T-helper 2 cell (primary cell): Measurements from ENCODE around the gene OBP2A.
"Not testable (repeated sequence)": the region's sequence is repeated elsewhere in the genome, so short reads cannot be mapped to it uniquely, and the experiment has no call there.

Source experiments
- DNase-seq, 5 experiments: peaks; one replicate each; pipeline versions ENCODE4 v3.0.0 to v3.0.0-alpha.2; 2012 to 2022

Gene OBP2A

GRCh38 chr9:135526730-135527571 is 19.0 kb upstream of the OBP2A start:
- DNase-seq: no peak

DNA sequence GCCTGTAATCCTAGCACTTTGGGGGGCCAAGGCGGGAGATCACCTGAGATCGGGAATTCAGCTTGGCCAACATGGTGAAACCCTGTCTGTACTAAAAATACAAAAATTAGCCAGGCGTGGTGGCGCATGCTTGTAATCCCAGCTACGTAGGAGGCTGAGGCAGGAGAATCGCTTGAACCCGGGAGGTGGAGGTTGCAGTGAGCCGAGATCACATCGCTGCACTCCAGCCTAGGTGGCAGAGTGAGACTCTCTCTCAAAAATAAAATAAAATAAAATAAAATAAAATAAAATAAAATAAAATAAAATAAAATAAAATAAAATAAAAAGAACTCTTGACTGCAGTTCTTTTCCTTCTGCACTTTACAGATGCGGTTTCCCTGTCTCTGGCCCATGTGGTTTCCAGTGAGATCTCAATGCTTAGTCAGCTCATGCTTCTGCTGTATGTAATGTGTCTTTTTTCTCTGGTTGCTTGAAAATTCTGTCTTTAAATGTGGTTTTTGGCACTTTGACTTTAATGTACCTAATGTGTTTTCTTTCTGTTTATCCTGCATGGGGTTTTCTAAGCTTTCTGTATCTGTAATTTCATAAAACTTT is 17.0 kb upstream of the OBP2A start:
- DNase-seq: peak in 1 of 5 experiments; percentile 50

- peak in 1 of 5 experiments; percentile 30 for DNase-seq
These were observed 15.8 kb upstream of the OBP2A start for GRCh38 chr9:135530146-135530545.

DNA sequence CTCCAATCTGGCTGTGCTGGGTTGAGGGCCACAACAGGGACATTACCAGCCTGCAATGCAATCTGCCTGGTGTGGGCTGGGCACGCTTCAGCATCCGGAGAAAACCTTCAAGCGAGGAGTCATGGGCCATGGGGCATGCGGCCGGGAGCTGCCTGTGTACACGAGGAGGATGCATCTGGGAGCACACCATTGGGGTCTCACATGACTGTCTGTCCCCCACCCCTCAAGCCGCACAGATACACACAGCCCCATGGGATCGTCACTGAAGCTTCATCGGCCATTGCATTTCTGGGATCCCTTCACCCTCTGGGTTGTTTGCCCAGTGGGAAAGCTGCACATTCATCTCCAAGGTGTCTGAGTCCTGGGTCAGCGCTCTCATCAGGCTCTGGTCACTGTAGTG is 14.8 kb upstream of the OBP2A start:
- no peak for DNase-seq

GRCh38 chr9:135533113-135533512 is 12.8 kb upstream of the OBP2A start:
- no peak for DNase-seq

- DNase-seq: no peak
These were observed 12.3 kb upstream of the OBP2A start for GRCh38 chr9:135533674-135534073.

- not testable (repeated sequence) for DNase-seq
These were observed 11.7 kb upstream of the OBP2A start for GRCh38 chr9:135534192-135534711.

DNA sequence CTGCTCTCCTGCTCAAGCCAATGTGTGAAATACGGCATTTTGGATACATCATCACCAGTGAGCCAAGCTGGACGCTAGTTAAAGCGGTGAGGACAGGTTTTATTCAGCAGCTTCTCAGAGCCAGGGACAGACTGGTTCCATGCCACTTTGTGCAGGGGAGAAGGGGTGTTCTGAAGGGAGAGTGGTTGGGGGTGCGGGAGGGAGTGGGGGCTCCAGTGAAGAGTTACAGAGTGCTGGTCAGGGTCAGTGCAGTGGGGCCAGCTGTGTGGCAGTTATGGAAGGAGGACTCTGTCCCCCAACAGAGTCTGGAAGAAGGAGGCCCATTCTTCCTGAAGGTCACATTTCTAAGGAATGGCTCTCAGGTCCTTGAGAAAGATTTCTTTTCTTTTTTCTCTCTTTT is 11.1 kb upstream of the OBP2A start:
- DNase-seq: not testable (repeated sequence)

DNA sequence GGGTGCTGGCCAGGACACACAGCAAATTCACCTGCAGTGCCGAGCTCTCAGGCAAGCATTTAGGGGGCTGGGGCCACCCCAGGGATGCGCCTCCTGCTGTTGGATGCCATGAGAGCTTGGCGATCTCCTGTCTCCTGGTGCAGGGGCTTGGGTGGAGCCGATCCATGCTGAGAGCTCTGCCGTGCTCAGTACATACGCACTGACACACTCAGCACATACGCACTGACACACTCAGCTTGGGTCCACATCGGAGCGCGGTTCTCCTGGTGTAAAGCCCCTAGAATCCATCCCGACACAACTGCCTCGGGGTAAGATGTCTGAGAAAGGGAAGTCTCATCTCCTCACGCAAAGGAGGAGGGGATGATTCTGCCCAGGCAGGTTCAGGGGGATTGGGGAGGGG is 10.3 kb upstream of the OBP2A start:
- not testable (repeated sequence) for DNase-seq

GRCh38 chr9:135536216-135536615 is 9.7 kb upstream of the OBP2A start:
- DNase-seq: peak in 1 of 5 experiments; percentile 24

- DNase-seq: not testable (repeated sequence)
These were observed 2.5 kb upstream of the OBP2A start for GRCh38 chr9:135543262-135543894.

- no peak for DNase-seq
These were observed 818 bp upstream of the OBP2A start for GRCh38 chr9:135544981-135545635.

DNA sequence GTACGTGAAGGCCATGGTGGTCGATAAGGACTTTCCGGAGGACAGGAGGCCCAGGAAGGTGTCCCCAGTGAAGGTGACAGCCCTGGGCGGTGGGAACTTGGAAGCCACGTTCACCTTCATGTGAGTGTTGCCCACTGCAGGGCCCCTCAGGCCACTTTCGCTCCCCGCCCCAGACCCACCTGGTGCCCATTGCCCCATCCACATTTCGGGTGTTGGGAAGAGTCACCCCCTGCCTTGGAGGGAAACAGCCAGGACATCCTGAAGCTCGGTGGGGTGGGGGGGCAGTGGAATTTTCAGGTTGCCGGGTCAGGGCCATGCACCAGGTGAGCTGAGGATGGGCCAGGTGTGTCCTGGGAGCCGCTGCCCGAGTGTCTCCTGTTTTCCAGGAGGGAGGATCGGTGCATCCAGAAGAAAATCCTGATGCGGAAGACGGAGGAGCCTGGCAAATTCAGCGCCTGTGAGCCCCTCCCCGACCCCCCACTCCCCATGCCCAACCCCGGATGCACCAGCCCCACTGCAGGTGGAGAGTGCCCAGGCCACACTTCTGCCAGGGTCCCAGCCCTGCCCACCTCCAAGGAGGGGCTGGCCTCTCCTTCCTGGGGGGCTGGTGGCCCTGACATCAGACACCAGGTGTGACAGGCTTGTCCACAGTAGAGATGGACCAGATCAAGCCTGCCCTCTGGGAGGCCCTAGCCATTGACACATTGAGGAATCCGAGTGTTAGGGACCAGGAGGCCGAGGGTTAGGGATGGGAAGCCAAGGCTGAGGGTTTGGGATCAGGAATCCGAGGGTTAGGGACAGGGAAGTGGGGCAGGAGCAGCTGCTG is 1.1 kb downstream of the OBP2A start:
- DNase-seq: not testable (repeated sequence)

DNA sequence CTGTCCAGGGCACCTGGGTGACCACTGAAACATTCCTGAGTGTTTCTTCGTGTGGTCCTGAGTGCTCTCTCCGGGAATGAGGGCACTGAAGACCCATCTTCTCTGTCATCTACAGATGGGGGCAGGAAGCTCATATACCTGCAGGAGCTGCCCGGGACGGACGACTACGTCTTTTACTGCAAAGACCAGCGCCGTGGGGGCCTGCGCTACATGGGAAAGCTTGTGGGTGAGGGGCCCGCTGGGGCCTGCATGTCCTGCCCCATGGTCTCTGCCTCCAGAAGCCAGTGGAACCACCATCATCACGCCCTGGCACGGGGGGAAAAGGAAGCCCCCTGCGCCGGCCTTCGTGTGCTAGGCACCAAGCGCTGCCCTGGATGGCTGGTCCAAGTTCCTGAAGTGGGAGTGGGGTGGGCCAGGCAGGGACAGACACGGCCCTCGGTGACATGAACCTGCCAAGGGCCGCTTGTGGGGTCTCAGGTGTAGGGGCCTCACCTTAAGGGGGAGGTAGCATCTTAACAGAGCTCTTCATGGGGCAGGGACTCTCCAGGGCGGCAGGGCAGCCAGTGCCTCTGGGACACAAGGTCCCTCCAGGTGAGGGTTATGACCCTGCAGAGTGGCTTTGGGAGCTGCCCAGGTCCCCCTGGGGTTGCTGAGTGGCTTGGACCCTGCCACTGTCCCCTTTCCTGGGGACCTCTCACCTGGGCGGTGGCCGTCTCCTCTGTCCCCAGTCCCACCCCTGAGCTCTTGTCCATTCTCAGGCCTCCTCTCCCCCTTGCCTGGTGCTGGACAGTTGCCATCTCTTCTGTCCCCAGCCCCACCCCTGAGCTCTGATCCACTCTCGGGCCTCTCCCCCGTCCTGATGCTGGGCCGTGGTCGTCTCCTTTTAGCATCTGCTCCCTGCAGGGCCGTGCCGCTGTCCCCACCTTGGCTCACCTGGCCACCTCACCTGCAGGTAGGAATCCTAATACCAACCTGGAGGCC is 2.1 kb downstream of the OBP2A start:
- DNase-seq: no peak

- not testable (repeated sequence) for DNase-seq
These were observed 3.8 kb downstream of the OBP2A start for GRCh38 chr9:135549478-135550343.

DNA sequence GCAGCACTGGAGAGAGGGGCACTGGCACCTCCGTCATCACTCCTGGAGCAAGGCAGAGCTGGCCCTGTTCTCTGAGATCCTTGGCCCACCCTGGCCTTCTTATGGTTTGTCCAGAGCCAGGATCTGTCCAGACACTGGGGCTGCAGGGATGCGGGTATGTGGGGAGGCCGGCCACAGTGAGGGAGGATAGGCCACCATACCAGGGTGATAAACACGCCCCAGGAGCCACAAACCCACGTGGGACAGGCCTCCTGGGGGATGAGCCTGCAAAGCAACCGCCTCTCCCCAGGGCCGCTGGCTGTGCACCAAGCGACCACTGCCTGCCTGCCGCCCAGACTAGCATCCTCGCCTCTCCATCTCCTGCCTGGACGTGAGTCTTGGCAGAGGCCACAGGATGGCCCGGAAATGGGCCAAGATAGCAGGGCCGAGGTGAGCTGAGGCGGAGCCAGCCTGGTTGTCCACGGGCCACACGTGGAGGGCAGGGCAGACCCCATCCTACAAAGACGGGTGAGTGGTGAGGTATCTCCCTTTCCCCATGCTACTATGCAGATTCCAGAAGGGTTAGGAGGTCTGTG is 4.5 kb downstream of the OBP2A start:
- no peak for DNase-seq

DNA sequence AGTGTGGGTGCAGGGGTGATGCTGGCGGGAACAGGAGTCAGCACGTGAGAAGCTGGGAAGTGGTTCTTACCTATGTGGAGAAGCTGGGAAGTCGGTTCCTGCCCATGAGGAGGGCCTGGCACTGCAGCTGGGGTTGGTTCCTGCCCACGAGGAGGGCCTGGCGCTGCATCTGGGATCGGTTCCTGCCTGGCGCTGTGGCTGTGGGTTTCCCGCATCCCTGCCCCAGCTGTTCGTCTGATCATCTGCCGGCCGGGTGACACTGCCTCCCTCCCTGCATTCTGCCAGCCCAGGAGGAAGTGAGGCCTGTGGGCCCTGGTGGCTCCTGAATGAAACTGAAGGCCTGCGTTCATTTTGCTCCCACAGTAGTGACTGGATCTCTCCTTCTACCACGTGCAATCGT is 5.1 kb downstream of the OBP2A start:
- DNase-seq: no peak

GRCh38 chr9:135551456-135551855 is 5.5 kb downstream of the OBP2A start:
- DNase-seq: no peak

GRCh38 chr9:135552021-135552697 is 6.2 kb downstream of the OBP2A start:
- no peak for DNase-seq
